Activated effector memory CD4-positive, alpha-beta T cell treated with Interleukin-2 at 50 U/mL for 16 hours (primary cell): ENCODE data around the gene IDH3A.
A peak's percentile ranks its signal among the peaks of the same experiment; 100 is the strongest.
"Not testable (repeated sequence)": the region's sequence is repeated elsewhere in the genome, so short reads cannot be mapped to it uniquely, and the experiment has no call there.

Source experiments
- DNase-seq: peaks from one replicate; pipeline ENCODE4 v3.0.0-alpha.2; 2020

Gene IDH3A

DNA sequence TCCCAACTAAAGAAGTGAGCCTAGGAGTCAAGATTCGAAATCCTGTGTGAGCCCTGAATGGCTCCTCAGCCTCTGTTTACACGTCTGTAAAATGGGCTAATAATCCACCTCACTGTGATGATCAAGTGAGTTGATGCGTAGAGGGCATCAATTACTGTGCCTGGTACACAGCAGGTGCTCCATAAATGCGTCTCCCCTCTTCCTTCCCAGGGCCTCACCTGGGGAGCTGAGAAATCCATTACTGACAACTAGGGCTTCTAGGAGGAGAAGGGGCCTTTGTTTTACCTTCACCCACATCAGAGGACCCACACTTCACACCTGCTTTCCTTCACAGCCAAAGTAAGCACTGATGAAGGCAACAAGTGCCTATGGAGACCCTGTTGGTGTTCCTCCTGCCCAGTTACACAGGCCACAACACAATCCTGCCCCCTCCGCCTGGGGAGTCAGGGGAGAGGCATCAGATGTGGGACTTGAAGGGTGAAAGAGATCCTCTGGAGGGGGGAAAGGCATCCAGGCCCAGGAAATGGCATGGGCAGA lies 19.3 kb upstream of the IDH3A start:
- DNase-seq: no peak

DNA sequence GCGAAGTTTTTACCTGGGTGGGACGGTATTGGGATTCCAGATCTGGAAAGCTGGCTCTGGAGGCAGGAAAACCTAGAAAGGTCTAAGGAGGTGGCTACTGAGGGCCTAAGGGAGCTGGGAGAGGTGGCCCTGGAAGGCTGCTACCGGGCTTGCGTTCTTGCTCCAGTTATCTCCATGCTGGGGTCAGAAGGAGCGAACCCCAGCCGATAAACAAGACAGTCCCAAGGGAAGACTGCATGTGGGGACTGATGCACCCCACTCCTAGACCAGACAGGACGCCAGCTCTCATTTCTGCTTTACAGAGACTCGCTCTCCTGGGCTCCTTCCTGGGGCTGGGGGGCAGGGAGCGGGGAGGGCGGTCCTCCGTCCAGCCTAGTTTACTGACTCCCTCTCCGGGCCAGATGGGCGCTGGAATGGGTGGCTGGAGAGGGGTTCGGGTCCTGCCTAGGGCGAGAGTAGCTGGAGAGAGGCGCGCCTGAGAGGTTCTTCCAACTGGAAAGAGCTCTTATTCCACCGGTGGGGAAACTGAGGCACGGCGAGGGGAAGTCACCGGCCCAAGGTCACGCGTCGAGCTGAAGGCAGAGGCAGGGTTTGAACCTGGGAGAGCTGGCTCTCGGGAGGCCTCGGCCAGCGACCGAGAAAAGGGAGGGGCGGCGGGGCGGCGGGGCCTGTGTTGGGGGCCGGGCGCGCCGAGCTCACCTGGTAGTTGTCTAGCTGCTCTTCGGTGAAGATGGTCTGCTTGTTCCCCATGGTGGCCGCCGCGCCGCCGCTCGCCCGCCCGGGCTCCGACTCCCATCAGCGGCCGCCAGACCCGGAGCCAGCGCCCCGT lies 18.5 kb upstream of the IDH3A start:
- DNase-seq: no peak

DNA sequence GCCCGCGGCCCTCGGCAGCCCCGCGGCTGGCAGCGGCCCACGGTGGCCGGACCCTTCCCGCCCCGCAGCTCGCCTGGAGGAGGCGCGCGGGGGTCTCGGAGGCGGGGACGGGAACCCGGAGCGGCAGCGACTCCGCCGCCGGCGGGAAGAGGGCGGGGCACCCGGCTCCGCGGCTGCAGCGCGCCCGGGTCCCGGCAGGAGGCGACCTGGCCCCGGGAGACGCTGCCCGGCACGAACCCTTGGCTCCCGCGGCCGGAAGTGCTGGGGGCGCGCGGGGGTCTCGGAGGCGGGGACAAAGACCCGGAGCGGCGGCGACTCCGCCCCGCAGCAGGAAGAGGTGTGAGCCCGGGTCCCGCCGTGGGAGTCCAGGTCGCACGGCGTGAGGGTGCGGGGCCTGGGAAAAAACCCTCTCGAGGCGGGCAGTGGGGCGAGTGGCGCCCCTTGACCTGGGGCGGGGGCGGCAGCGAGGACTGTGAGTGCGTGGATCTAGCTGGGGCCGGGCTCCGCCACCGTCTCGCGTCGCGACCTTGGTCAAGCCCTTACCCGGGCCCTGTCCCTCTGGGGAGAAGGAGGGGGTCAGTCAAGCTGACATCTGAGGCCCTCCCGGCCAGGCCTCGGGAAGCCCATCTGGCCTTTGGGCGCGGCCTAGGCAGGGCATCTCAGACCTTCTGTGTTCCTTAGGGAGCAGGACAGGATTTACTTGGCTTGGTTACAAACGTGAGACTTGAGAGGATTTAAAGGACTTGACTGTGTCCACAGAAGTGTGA lies 17.7 kb upstream of the IDH3A start, which contains the start of gene CIB2:
Gene CIB2 (minus strand): TSS at position 151 of the 767 bp plus-strand sequence. CDS start 230 bp downstream, outside the sequence.
- peak; percentile 69 for DNase-seq

DNA sequence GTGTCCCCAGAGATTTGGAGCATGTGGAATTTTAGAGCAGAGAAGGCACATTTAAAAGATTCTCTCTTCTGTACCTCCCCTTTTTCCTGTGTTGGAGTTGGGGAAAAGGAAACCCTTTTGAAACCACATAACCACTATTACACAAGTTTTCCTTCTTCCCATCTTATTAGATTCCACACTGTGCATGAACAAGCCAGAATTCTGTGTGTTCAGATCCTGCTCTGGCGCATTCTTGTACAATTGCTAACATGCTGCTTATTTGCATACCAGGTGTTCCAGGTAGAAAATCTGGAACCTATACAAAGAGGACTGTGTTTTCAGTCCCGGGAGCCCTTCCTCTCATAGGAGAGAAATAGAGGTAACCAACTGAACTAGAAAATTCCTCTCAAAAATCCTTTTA lies 15.4 kb upstream of the IDH3A start:
- DNase-seq: no peak

DNA sequence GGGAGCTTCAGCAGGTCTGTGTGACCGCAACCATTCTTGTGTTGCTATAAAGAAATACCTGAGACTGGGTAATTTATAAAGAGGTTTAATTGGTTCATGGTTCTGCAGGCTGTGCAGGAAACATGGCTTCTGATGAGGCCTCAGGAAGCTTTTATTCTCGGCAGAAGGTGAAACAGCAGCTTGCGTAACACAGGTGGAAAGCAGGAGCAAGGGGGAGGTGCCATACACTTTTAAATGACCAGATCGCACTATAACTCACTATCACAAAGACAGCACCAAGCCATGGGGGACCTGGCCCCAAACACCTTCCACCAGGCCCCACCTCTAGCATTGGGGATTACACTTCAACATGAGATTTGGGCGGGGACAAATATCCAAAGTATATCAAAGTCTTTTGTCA lies 9.6 kb upstream of the IDH3A start:
- no peak for DNase-seq

DNA sequence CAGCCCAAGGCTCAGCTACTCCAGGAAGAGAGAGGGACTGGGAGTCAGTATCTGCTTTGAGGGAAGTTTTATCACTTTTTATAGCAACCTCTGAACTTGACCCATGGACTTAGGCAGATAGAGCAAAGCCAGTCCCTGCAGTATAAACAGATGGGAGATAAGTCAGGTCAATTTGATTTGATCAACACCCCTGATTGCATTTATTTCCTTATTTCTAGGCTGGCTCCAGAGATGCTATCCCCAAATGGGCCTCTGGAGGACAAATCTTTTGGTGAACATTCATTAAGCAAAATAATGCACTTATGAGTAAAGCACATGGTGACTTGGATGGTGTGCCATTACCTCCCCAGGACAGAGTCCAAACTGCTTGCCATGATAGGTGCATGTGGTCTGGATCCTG lies 8.9 kb upstream of the IDH3A start:
- DNase-seq: no peak

DNA sequence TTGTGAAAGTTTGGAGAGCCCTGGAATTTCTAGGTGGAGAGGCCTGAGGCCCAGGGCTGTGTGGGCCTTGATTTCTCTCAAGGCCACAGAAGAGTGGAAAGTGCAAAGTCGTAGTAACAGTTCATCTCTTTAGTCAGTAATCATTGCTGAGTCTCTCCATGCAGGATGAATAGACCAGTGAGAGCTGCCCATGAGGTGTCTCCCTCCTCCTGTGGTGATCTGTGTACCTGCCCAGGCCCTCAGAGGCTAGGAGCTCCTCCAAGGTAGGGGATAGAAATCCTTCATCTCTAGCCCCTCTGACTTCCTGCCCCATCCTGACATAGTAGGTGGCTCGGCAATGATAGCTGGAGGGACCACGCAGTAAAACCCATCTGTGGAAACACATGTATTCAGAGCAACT lies 6.8 kb upstream of the IDH3A start:
- DNase-seq: no peak

DNA sequence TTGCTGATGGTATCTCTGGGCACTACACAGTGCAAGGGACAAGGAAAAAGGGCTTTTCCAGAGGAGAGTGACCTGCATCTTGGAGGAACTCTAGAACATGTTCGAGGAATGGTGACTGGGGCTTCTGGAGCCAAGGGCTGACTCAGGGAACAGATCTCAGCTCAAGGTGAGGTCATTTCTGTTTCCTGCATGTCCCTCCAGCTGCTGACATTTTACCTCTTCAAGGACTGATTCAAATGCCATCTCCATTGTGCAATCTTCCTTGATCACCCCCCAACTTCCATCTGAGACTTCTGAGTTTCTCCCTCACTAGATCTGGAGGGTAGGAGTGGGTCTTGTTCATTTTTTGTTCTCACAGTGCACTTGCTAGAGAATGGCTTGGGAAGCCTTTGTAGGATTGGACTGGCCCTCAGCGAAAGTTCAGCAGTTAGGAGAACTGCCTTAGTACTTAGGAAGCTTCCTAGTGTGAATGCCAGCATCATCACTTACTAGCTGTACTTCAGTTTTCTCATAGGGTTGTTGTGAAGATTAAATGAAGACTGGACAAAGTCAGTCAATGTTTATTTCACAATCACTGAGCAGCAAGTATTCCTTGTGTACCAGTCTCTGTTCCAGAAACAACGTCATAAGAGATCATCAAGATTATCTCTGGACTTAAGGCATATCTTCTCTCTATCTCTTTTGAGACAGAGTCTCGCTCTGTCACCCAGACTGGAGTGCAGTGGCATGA lies 2.6 kb upstream of the IDH3A start:
- no peak for DNase-seq

DNA sequence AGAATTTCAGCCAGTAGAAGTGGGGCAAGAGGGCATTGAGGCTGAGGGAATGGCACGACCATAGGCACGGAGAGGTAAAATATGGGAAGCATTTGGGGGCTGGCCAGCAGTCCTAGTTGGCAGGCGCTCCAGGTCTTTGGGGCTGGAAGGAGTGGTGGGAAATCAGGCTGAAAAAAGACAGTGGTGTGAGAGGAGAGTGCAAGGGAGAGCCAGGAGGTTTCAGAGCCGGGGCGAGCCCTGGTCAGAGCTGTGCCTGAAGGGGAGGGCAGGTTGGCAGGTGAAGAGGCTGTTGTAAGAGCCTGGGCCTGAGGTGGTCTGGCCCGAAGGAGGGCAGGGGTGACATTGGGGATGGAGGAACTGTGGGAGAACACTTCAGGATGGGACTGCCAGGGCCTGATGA lies 1.6 kb upstream of the IDH3A start:
- DNase-seq: no peak

DNA sequence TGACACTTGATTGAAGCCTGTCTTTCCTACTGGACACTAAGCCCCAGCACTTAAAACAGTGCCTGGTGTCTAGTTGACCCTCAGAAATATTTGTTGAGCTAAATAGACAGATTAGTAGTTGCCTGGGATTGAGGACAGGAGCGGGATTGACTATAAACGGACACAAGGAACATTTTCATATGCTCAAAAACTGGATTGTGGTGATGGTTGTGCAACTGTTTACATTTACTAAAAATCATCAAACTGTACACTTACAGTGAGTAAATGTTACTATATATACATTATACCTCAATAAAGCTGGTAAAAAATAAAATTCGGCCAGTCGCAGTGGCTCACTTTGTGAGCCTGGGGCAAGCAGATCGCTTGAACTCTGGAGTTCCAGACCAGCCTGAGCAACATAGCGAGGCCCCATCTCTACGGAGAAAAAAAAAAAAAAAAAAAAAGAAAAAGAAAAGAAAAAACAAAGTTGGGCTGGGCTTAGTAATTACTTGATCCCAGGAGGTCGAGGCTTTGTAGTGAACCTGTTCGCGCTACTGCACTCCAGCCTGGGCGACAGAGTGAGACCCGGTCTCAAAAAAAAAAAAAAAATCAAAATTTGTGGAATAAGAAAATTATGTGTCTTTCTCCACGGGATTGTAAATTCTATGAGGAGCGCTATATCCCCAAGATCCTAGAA lies 632 bp upstream of the IDH3A start:
- no peak for DNase-seq

DNA sequence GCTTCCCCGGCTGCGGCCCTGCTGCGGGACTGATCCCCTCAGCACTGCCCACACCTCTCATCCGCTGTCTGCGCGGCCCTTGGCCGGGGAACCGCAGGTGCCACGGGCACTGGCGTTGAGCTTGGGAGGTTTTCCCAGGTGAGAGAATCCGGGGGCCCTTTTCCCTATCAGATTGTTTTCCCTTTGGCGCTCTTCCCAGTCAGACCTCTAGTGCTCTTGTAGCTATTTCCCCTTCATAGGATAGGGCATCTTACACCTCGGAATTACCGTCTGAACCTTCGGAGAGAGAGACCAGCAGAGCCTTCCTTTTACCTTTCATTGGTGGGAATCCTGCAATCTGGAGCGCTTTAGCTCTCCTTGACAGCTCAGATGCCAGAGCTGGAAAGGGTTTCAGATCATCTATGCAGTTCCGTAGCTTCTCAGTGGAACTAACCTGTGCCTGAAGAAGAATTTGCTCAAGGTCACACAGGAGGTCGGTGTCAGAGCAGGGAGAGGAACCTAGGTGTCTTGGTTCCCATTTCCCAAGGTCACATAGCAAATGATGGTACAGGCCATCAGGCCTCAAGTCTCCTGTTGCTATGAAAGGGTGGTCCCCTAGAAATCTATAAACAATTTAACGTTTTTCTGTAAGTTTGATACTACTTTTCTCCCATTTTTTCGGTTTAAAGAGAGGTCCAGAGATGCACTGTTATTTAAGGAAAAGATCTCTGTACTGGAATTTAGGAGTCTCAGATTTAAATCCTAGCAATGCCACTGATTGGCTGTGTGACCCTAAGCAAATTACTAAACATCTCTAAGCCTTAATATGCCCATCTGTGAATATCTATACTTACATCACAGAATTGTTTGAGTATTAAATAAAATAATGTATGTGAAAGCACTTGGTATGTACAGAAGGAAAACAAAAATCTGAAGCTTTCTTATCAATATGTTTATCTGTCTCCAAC lies 916 bp downstream of the IDH3A start:
- DNase-seq: no peak

DNA sequence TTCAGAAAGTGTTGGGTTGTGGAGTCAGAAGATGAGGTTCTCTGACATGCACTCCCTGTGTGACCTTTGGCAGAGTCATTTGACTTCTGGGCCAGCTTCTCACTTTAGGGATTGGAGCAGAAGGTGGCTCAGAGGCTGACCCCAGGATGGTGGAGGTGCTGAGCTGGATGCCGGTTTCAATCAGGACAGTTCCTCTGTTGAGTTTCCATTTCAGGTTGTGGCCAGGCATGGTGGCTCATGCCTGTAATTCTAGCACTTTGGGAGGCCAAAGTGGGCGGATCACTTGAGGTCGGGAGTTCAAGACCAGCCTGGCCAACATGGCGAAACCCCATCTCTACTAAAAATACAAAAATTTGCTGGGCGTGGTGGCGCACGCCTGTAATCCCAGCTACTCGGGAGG lies 1.9 kb downstream of the IDH3A start:
- not testable (repeated sequence) for DNase-seq

DNA sequence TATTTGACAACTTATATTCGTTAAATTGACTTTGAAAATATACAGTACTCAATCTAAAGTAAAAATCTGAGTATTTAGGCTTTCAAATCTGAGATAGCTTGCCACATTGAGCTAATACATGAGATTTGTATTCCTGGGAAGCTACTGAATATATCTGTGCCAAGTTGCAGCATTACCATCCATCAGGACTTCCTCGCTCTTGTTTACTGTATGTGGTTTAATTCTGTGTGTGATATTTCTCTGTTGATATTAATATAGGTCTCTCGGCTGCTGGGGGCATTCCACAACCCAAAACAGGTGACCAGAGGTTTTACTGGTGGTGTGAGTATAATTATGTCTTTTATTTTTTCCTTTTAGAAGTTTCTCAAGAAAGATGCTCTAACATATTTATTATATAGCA lies 5.8 kb downstream of the IDH3A start:
- DNase-seq: no peak

DNA sequence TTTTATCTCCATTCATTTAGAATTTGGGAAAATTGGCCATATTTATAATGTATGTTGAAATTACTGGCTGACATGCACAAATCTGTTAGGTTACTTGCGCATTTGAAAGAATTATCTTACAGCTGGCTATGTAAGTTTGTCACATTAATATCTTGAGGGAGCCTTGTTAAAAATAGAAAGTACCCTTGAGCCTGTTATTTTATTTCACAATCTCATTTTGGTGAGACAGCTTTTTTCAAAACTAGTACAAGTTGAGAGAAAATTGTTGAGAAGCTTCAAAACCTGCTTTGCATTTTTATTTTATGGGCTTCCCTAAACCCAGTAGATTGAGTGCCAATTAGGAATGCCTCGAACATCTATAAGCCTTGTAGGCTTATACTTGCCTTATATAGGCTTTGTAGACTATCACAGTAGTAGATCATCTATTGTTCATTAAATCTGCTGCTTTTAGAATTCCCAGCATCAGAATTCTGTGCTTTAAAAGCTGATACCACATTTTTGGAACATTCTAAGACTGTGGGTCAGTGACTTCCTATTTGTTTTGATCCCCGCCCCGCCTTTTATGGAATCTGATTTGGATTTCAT lies 6.3 kb downstream of the IDH3A start:
- DNase-seq: no peak

DNA sequence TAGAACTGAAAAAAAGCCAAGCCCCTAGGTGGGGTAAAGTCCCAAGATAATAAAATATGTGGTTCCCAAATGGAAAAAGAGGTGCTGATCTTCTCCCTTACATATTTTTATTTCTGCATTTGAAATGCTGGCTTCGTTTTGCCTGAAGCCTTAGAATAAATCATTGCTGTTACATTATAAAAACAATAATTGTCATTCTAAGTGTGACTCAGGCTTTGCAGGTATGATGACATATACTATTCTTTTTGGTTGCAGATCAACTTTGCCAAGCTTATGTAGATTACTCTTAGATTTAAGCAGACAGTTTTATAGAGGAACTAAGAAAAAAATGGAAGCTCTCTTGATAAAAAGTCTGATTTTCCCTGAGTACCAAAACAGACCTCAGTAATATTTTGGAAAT lies 7.5 kb downstream of the IDH3A start:
- DNase-seq: no peak

DNA sequence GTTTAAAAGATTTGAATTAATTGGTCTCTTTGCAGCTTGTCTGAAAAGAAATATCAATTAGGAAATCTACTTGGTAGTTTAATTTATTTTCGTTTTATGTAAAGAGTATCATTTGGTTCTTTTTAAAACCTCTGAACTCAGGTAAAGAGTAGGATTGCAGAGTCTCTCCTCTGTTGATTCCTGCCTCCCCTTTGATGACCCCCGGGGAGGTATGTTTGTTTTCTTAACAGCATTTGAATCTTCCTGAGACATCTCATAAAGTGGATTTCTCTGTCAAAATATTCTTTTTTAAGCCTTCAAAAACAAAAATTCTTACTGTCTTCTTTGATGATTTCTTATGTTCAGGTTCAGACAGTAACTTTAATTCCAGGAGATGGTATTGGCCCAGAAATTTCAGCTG lies 8.0 kb downstream of the IDH3A start:
- DNase-seq: no peak

DNA sequence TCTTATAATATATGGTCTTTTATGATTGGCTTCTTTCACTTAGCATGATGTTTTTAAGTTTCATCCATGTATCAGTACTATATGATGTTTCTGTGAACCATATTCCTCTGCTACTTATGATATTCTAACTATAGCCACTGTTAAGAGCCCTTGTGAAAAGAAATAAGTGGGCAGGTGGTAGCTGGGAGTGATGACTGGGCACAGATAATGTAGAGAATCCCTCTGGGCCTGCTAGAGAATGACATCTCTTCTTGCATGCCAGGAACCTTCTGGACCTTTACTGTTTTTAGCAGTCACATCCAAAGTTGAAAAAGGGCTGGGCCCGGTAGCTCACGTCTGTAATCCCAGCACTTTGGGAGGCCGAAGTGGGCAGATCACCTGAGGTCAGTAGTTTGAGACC lies 10.2 kb downstream of the IDH3A start:
- DNase-seq: no peak

DNA sequence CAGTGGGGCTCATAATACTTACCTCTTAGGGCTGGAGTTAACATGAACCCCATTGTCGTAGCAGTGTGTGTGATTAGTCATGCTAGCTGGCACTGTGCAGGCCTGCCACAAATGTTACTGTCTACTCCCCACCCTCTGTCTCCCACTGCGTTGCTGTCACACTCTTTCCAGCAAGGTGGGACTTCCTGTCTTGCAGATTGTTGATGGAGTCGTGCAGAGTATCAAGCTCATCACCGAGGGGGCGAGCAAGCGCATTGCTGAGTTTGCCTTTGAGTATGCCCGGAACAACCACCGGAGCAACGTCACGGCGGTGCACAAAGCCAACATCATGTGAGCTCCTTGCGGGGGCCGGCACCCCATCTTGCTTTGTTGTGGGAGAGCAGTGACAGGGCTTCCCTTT lies 12.9 kb downstream of the IDH3A start:
- DNase-seq: no peak

DNA sequence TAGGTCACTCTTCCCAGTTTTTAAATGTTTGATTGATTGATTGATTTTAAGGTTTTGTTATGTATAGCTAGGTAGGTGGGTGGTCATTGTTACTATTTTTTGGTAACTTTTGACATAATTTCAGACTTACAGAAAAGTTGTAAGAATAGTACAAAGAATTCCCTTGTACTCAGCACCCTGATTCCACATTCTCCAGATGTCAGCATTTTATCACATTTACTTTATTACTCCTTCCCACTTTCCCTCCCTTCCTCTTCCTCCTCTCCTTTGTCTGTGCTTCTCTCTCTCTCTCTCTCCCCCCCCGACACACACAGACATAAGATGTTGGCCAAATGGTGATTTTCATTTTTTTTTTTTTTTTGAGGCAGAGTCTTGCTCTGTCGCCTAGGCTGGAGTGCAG lies 14.8 kb downstream of the IDH3A start:
- no peak for DNase-seq

DNA sequence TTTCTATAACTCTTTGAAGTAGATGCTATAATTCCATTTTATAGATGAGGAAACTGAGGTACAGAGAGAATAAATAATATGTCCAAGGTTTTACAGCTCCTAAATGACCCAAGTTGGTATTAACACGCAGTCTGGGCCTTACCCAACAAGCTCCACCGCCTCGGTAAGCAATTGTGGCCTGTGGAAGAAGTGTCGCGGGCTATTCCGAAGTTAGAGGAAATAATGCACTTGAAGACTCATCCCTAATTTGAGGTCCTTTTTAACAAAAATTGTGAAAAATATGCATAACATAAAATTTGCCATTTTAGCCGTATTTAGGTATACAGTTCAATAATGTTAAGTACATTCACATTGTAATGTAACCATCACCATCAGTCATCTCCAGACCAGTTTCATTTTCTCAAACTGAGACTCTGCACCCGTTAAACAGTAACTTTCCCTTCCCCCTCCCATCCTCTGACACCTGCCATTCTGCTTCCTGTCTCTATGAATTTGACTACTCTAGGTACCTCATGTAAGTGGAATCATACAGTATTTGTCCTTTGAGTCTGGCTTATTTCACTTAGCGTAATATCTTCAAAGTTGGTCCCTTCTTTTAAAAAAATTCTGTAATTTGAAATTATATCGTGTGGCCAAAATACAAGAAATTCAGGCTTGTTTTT lies 18.2 kb downstream of the IDH3A start:
- DNase-seq: no peak

DNA sequence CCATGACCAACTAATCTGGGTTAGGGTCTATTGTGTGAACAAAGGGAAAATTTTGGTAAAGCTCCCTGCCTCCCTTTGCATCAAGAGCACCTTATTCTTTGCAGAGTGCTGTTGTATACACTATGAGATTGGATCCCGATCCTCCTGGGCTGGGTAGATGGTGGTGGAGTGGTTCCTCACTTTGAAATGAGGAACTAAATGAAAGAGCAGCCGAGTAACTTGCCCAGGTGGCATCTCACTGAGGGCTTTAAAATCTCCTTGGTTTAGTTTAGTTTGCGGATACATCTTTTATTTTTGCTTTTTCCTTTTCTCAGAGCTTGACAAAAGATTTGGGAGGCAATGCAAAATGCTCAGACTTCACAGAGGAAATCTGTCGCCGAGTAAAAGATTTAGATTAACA lies 19.4 kb downstream of the IDH3A start:
- DNase-seq: no peak
